Stimulated activated CD4-positive, alpha-beta T cell treated with anti-CD3 and anti-CD28 coated beads, Interleukin-4, amount 100 ng/mL, for 48 hours (primary cell): Measurements from ENCODE around the gene PTK7.
"Not testable (repeated sequence)": the region's sequence is repeated elsewhere in the genome, so short reads cannot be mapped to it uniquely, and the experiment has no call there.

Experiments
- DNase-seq, 2 donors: peaks; one replicate each; pipeline ENCODE4 v3.0.0-alpha.2; 2020; ENCODE audit warnings: low read depth in 2 of 2

PTK7 gene

GRCh38 chr6:43119482-43119881 lies 43.4 kb downstream of the PTK7 start:
- no peak for DNase-seq

GRCh38 chr6:43120101-43120763 lies 44.1 kb downstream of the PTK7 start:
- no peak for DNase-seq

GRCh38 chr6:43120944-43121913 lies 45.1 kb downstream of the PTK7 start:
- DNase-seq = no peak

GRCh38 chr6:43122146-43122545 lies 46.0 kb downstream of the PTK7 start:
- no peak for DNase-seq

GRCh38 chr6:43123461-43124314 lies 47.6 kb downstream of the PTK7 start:
- DNase-seq = no peak

GRCh38 chr6:43124481-43124880 lies 48.4 kb downstream of the PTK7 start:
- DNase-seq = no peak

GRCh38 chr6:43125119-43125518 lies 49.0 kb downstream of the PTK7 start:
- DNase-seq = no peak

GRCh38 chr6:43125555-43125954 lies 49.4 kb downstream of the PTK7 start:
- no peak for DNase-seq

GRCh38 chr6:43127180-43127579 lies 51.1 kb downstream of the PTK7 start:
- no peak for DNase-seq

GRCh38 chr6:43127877-43128276 lies 51.8 kb downstream of the PTK7 start:
- DNase-seq = no peak

- DNase-seq = no peak
Measured at GRCh38 chr6:43128926-43129325, 52.8 kb downstream of the PTK7 start.

- DNase-seq = no peak
Measured at GRCh38 chr6:43129434-43130194, 53.5 kb downstream of the PTK7 start.

- DNase-seq = no peak
Measured at GRCh38 chr6:43130429-43130828, 54.3 kb downstream of the PTK7 start.

- DNase-seq = not testable (repeated sequence)
Measured at GRCh38 chr6:43131379-43131778, 55.3 kb downstream of the PTK7 start.

GRCh38 chr6:43138267-43138666 lies 62.2 kb downstream of the PTK7 start:
- DNase-seq = no peak

- DNase-seq = not testable (repeated sequence)
Measured at GRCh38 chr6:43139973-43140372, 63.9 kb downstream of the PTK7 start.

- DNase-seq = no peak
Measured at GRCh38 chr6:43141644-43142043, 65.5 kb downstream of the PTK7 start.

GRCh38 chr6:43142101-43142500 lies 66.0 kb downstream of the PTK7 start:
- DNase-seq = no peak

GRCh38 chr6:43143235-43144128 lies 67.4 kb downstream of the PTK7 start:
- peak; percentile 68 to 69 for DNase-seq

- DNase-seq = no peak
Measured at GRCh38 chr6:43144879-43145278, 68.8 kb downstream of the PTK7 start.
